Stimulated activated CD4-positive, alpha-beta T cell treated with anti-CD3 and anti-CD28 coated beads, Interleukin-4, amount 100 ng/mL, for 48 hours (primary cell): ENCODE results near the gene IRF1.

ENCODE experiments used
- DNase-seq, 2 donors: peaks; one replicate each; pipeline ENCODE4 v3.0.0-alpha.2; 2020; ENCODE audit warnings: low read depth in 2 of 2

The IRF1 gene

GRCh38 chr5:132461569-132462070 is 29.0 kb downstream of the IRF1 start:
- no peak for DNase-seq

- DNase-seq, result no peak
Observed at GRCh38 chr5:132460846-132461568, 29.6 kb downstream of the IRF1 start.

- no peak for DNase-seq
Observed at GRCh38 chr5:132459983-132460838, 30.4 kb downstream of the IRF1 start.

- DNase-seq, result no peak
Observed at GRCh38 chr5:132459031-132459982, 31.3 kb downstream of the IRF1 start.

- no peak for DNase-seq
Observed at GRCh38 chr5:132458651-132459030, 31.9 kb downstream of the IRF1 start.

- DNase-seq, result no peak
Observed at GRCh38 chr5:132458226-132458560, 32.4 kb downstream of the IRF1 start.

- DNase-seq, result no peak
Observed at GRCh38 chr5:132457371-132458225, 33.0 kb downstream of the IRF1 start.

- no peak for DNase-seq
Observed at GRCh38 chr5:132456987-132457361, 33.6 kb downstream of the IRF1 start.

GRCh38 chr5:132456296-132456986 is 34.1 kb downstream of the IRF1 start:
- DNase-seq, result no peak

- no peak for DNase-seq
Observed at GRCh38 chr5:132455614-132456115, 34.9 kb downstream of the IRF1 start.

GRCh38 chr5:132454361-132454760 is 36.2 kb downstream of the IRF1 start:
- no peak for DNase-seq

- no peak for DNase-seq
Observed at GRCh38 chr5:132451387-132451786, 39.2 kb downstream of the IRF1 start.

- DNase-seq, result no peak
Observed at GRCh38 chr5:132449060-132449459, 41.5 kb downstream of the IRF1 start.

- DNase-seq, result no peak
Observed at GRCh38 chr5:132447196-132447595, 43.4 kb downstream of the IRF1 start.

GRCh38 chr5:132446621-132447020 is 44.0 kb downstream of the IRF1 start:
- DNase-seq, result no peak

- DNase-seq, result no peak
Observed at GRCh38 chr5:132445930-132446329, 44.6 kb downstream of the IRF1 start.

GRCh38 chr5:132445640-132445923 is 45.0 kb downstream of the IRF1 start:
- no peak for DNase-seq

- DNase-seq, result no peak
Observed at GRCh38 chr5:132444841-132445639, 45.5 kb downstream of the IRF1 start.

- DNase-seq, result no peak
Observed at GRCh38 chr5:132444061-132444460, 46.5 kb downstream of the IRF1 start.
